RKO (cell line): Measurements from ENCODE around the gene COL6A5.
A peak's percentile ranks its signal among the peaks of the same experiment; 100 is the strongest.
"Not testable (repeated sequence)": the region's sequence is repeated elsewhere in the genome, so short reads cannot be mapped to it uniquely, and the experiment has no call there.

Source experiments
- DNase-seq: peaks from one replicate; pipeline ENCODE4 v3.0.0-alpha.2; 2016; ENCODE audit warnings: low spot score

COL6A5 gene

DNA sequence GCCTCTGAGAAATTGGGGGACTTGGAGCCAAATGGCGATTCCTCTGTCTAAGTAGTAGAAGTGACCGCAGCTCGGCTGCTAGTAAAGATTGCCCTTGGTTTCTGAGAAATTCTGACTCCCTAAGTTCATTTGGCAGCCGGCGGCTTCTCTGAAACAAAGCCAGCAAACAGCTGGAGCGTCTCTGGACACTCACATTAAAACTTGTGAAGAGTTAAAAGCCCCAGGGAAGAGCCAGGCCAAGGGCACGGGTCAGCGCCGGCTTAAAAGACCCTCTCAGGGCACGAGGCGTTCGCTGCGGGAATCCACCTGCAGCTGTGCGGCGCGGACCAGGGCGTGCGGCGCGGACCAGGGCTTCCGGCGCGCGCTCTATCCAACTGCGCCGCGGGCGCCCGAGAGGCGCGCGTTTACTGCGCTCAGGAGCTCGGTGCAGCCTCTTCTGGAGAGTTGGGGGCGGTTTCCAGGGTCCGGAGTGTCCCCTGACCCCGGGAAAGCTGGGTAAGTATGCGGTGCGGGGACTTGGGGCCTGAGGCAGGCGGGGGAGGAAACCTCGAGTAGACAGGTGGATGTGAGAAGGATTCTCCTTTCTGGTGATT is at the start of gene COL6A5:
Gene COL6A5, plus strand, starts transcription at position 186 of the 593 bp plus-strand sequence. CDS start 27,967 bp downstream, outside the sequence.
- no peak for DNase-seq

GRCh38 chr3:130299531-130299930 is 45.9 kb upstream of the COL6A5 start:
- DNase-seq: no peak

GRCh38 chr3:130300888-130301287 is 44.6 kb upstream of the COL6A5 start:
- no peak for DNase-seq

GRCh38 chr3:130310109-130310508 is 35.4 kb upstream of the COL6A5 start:
- no peak for DNase-seq

DNA sequence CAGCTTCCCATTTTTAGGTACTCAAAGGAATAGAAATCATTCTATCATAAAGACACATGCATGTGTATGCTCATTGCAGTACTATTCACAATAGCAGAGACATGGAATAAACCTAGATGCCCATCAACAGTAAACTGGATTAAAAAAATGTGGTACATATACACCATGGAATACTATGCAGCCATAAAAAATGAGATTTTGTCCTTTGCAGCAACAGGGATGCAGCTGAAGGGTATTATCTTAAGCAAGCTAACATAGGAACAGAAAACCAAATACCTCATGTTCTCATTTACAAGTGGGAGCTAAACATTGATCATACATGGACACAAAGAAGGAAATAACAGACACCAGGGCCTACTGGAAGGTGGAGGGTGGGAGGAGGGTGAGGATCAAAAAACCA is 33.1 kb upstream of the COL6A5 start:
- no peak for DNase-seq

GRCh38 chr3:130316169-130316568 is 29.3 kb upstream of the COL6A5 start:
- DNase-seq: no peak

- DNase-seq: peak; percentile 19
These were observed 22.0 kb upstream of the COL6A5 start for GRCh38 chr3:130323503-130323902.

DNA sequence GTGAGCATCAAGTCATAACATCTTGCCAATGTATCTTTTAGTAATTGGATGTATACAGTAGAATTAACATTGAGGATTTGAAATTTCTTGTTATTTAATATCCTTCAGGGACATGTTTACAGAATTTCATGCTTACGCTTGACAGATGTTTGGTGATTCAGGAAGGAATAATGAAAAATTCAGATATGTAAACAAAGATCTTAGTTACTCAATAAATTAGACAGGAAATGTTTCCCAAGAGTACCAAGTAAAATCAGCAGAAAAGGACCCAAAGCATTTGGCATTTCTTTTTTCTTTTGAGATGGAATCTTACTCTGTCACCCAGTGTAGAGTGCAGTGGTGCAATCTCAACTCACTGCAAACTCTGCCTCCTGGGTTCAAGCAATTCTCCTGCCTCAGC is 4.7 kb upstream of the COL6A5 start:
- DNase-seq: no peak

- DNase-seq: peak; percentile 20
These were observed 4.1 kb upstream of the COL6A5 start for GRCh38 chr3:130341388-130341787.

DNA sequence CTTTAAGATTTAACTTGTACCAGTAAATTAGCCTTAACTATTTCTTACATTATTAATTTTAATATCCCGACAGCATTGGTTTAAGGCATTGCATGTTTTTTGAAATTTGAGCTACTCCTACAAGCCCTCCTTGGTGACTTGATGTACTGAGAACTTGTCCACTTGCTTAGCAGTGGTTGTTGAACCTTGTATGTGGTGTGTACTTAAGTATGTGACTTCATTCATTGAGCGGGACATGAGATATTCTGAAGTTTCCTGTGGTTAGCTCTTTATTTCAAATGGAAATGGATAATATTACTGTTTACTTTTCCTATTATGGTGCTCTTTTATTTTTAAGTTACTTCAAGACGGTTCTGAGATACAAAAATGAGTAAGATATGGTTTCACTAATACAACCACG is 3.6 kb upstream of the COL6A5 start:
- DNase-seq: no peak

GRCh38 chr3:130342821-130343661 is 2.4 kb upstream of the COL6A5 start:
- no peak for DNase-seq

GRCh38 chr3:130348258-130348657 is 2.8 kb downstream of the COL6A5 start:
- DNase-seq: not testable (repeated sequence)

GRCh38 chr3:130354430-130354829 is 9.0 kb downstream of the COL6A5 start:
- peak; percentile 21 for DNase-seq

- DNase-seq: no peak
These were observed 28.6 kb downstream of the COL6A5 start for GRCh38 chr3:130374033-130374432.

GRCh38 chr3:130374908-130375307 is 29.4 kb downstream of the COL6A5 start:
- DNase-seq: no peak

DNA sequence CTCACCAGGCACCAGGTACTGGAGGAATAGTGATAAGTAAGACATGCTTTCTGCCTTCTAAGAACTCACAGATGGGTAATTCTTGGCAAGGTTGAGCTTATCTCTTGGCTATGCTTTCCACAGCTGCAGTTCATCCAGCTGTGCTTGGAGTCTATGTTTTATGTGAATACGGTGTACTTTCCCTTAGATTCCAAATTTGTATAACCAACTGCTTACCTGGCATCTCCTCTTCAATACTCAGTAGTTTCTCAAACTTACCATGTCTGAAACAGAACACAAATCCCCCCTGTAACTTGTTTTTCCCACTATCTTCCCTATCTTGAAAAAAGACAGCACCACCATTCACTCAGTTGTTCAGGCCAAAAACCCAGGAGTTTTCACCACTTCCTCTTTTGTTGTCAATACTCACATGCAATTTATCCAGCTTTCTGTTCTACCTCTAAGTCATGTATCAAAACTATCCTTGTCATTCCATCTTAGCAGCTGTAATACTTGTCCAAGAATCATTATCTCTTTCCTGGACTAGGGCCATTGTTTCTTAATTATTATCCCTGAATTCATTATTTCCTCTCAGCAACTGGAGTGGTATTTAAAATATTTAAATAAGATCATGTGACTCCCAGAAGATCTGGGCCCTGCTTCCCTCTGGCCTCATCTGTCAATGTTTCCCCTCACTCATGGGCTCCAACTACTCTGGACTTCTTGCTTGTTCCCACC is 32.6 kb downstream of the COL6A5 start:
- DNase-seq: no peak

DNA sequence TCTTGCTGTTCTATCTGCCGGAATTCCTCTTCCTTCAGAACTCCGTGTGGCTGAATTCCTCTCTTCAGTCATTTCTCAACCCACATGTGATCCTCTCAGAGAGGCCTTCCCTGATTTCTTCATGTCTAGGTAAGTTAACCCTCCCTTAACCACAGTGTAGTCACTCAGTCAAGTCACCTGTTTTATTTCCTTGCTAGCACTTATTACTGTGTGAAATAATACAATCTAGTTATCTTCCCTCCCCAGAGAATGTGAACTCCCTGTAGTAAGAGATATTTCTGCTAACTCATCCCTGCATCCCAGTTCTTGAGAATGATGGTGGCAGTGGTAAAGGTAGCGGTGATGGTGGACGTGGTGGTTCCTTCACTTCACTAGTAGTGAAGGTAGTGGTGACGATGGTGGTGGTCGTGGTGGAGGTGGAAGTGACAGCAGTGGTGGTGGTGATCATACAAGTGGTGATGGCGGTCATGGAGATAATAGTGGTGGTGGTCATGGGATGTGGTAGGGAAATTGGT is 33.3 kb downstream of the COL6A5 start:
- DNase-seq: no peak

- DNase-seq: no peak
These were observed 33.8 kb downstream of the COL6A5 start for GRCh38 chr3:130379274-130379673.

GRCh38 chr3:130380398-130380797 is 34.9 kb downstream of the COL6A5 start:
- no peak for DNase-seq

DNA sequence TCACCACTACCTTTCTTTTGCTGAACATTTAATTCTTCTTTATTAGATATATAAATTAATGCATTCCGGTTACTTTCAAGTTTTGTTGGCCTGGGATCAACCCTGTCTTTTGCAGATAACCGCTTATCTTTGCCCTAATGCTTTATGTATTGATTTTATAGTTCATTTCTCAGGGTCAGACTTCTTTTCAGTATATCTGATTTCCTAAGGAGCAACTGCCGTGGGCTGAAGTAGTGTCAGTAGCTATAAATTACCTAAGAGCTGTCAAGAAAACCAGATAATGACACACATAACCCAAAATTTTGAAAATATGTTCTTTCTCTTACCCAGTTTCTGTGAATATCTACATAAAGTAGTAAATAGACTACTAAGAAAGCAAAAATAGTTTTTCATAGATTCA is 38.0 kb downstream of the COL6A5 start:
- DNase-seq: no peak

- DNase-seq: no peak
These were observed 39.1 kb downstream of the COL6A5 start for GRCh38 chr3:130384476-130385025.

DNA sequence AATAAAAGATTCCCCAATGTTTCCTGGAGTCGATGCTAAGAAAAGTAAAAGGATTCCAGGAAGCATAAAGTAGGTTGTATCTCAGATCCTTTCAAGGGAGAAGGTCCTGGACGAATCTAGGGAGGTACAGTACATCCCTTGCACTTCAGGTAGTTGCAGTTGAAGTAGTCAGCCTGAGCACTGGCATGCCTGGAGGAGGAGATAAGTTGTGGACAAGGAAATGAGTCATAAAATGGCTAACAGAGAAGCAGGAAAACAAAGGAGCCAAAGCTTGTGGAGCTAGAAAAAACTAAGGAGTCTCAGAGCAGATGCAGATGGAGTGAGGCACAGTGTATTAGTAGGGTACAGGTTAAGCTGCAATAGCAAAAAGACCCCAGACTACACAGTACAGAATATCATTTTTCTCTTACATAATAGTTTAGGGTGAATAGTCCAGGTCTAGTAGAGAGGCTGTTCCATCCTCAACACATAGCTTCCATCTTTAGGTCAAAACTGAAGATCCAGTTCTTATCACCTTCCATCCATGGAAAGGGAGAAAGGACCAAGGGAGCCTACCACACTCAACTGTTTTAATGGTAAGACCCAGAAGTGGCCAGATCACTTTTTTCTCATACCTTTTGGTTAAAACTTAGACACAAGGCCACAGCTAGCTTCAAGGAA is 41.3 kb downstream of the COL6A5 start:
- DNase-seq: peak; percentile 31
